Measurements from ENCODE around the gene SYNGR3.

SYNGR3 gene

GRCh38 chr16:2028146-2028545, 38.4 kb downstream of the SYNGR3 start:
- Histone ChIP-seq H3K4me3 (ENCODE audit: insufficient read length, low read depth) (peak overlapping the region; percentile 61), H3K4me1 (ENCODE audit: insufficient read depth, insufficient read length) (peaks cover 42% of the 10 kb centered on the region), H3K27me3 (ENCODE audit: insufficient read depth, insufficient read length) (peaks cover 24% of the 10 kb centered on the region), H3K9me3 (ENCODE audit: insufficient read depth, low read length) (no peaks in the 10 kb centered on the region), H3K36me3 (ENCODE audit: insufficient read depth, insufficient read length, low read length) (peaks cover 15% of the 10 kb centered on the region), H3K9ac (ENCODE audit: insufficient read length, low read depth) (peak overlapping the region; percentile 66)
- TF ChIP-seq YY1 (IDR thresholded peaks at IDR 0.05; ENCODE audit: insufficient read depth, insufficient read length) = no peak
- no peak for TF ChIP-seq ZNF274 (IDR thresholded peaks at IDR 0.05; ENCODE audit: low read depth, low read length)
- no peak for TF ChIP-seq SUZ12 (IDR thresholded peaks at IDR 0.05; ENCODE audit: extremely low read depth, insufficient read depth, insufficient read length)
- no peak for DNase-seq (ENCODE audit: low read depth, low spot score)

- TF ChIP-seq YY1 (IDR thresholded peaks at IDR 0.05; ENCODE audit: insufficient read depth, insufficient read length) (no peak), SUZ12 (IDR thresholded peaks at IDR 0.05; ENCODE audit: extremely low read depth, insufficient read depth, insufficient read length) (no peak), ZNF274 (IDR thresholded peaks at IDR 0.05; ENCODE audit: low read depth, low read length) (no peak)
- Histone ChIP-seq H3K4me3 (ENCODE audit: insufficient read length, low read depth) (no peak overlapping the region), H3K27me3 (ENCODE audit: insufficient read depth, insufficient read length) (peaks cover 24% of the 10 kb centered on the region), H3K9me3 (ENCODE audit: insufficient read depth, low read length) (no peaks in the 10 kb centered on the region), H3K9ac (ENCODE audit: insufficient read length, low read depth) (no peak overlapping the region), H3K36me3 (ENCODE audit: insufficient read depth, insufficient read length, low read length) (peaks cover 15% of the 10 kb centered on the region), H3K4me1 (ENCODE audit: insufficient read depth, insufficient read length) (peaks cover 48% of the 10 kb centered on the region)
- DNase-seq (ENCODE audit: low read depth, low spot score) = no peak
These were observed 39.0 kb downstream of the SYNGR3 start for GRCh38 chr16:2028620-2029220.

GRCh38 chr16:2029350-2029749, 39.6 kb downstream of the SYNGR3 start:
- Histone ChIP-seq H3K9ac (ENCODE audit: insufficient read length, low read depth) (no peak overlapping the region), H3K9me3 (ENCODE audit: insufficient read depth, low read length) (no peaks in the 10 kb centered on the region), H3K4me1 (ENCODE audit: insufficient read depth, insufficient read length) (peaks cover 52% of the 10 kb centered on the region), H3K4me3 (ENCODE audit: insufficient read length, low read depth) (no peak overlapping the region), H3K27me3 (ENCODE audit: insufficient read depth, insufficient read length) (peaks cover 24% of the 10 kb centered on the region), H3K36me3 (ENCODE audit: insufficient read depth, insufficient read length, low read length) (peaks cover 15% of the 10 kb centered on the region)
- DNase-seq (ENCODE audit: low read depth, low spot score) = no peak
- no peak for TF ChIP-seq SUZ12 (IDR thresholded peaks at IDR 0.05; ENCODE audit: extremely low read depth, insufficient read depth, insufficient read length)
- TF ChIP-seq ZNF274 (IDR thresholded peaks at IDR 0.05; ENCODE audit: low read depth, low read length) = no peak
- TF ChIP-seq YY1 (IDR thresholded peaks at IDR 0.05; ENCODE audit: insufficient read depth, insufficient read length) = no peak

- H3K4me3 ChIP-seq (ENCODE audit: insufficient read length, low read depth) = no peak overlapping the region
- peaks cover 21% of the 10 kb centered on the region for H3K27me3 ChIP-seq (ENCODE audit: insufficient read depth, insufficient read length)
- no peak for TF ChIP-seq YY1 (IDR thresholded peaks at IDR 0.05; ENCODE audit: insufficient read depth, insufficient read length)
- TF ChIP-seq ZNF274 (IDR thresholded peaks at IDR 0.05; ENCODE audit: low read depth, low read length) = no peak
- no peak for TF ChIP-seq SUZ12 (IDR thresholded peaks at IDR 0.05; ENCODE audit: extremely low read depth, insufficient read depth, insufficient read length)
- H3K9me3 ChIP-seq (ENCODE audit: insufficient read depth, low read length) = no peaks in the 10 kb centered on the region
- no peak for DNase-seq (ENCODE audit: low read depth, low spot score)
- H3K9ac ChIP-seq (ENCODE audit: insufficient read length, low read depth) = no peak overlapping the region
- peaks cover 15% of the 10 kb centered on the region for H3K36me3 ChIP-seq (ENCODE audit: insufficient read depth, insufficient read length, low read length)
- peaks cover 55% of the 10 kb centered on the region for H3K4me1 ChIP-seq (ENCODE audit: insufficient read depth, insufficient read length)
These were observed 40.3 kb downstream of the SYNGR3 start for GRCh38 chr16:2030036-2030435.

GRCh38 chr16:2031081-2031577, 41.4 kb downstream of the SYNGR3 start:
- Histone ChIP-seq H3K9ac (ENCODE audit: insufficient read length, low read depth) (peak overlapping the region; percentile 50), H3K4me1 (ENCODE audit: insufficient read depth, insufficient read length) (peaks cover 57% of the 10 kb centered on the region), H3K36me3 (ENCODE audit: insufficient read depth, insufficient read length, low read length) (peaks cover 16% of the 10 kb centered on the region), H3K27me3 (ENCODE audit: insufficient read depth, insufficient read length) (peaks cover 12% of the 10 kb centered on the region), H3K4me3 (ENCODE audit: insufficient read length, low read depth) (no peak overlapping the region), H3K9me3 (ENCODE audit: insufficient read depth, low read length) (no peaks in the 10 kb centered on the region)
- no peak for DNase-seq (ENCODE audit: low read depth, low spot score)
- TF ChIP-seq YY1 (IDR thresholded peaks at IDR 0.05; ENCODE audit: insufficient read depth, insufficient read length) (no peak), ZNF274 (IDR thresholded peaks at IDR 0.05; ENCODE audit: low read depth, low read length) (no peak), SUZ12 (IDR thresholded peaks at IDR 0.05; ENCODE audit: extremely low read depth, insufficient read depth, insufficient read length) (no peak)

GRCh38 chr16:2032285-2033056, 42.7 kb downstream of the SYNGR3 start:
- DNase-seq (ENCODE audit: low read depth, low spot score) = no peak
- no peak overlapping the region for H3K4me3 ChIP-seq (ENCODE audit: insufficient read length, low read depth)
- H3K9me3 ChIP-seq (ENCODE audit: insufficient read depth, low read length) = no peaks in the 10 kb centered on the region
- H3K9ac ChIP-seq (ENCODE audit: insufficient read length, low read depth) = no peak overlapping the region
- H3K36me3 ChIP-seq (ENCODE audit: insufficient read depth, insufficient read length, low read length) = peaks cover 29% of the 10 kb centered on the region
- peaks cover 58% of the 10 kb centered on the region for H3K4me1 ChIP-seq (ENCODE audit: insufficient read depth, insufficient read length)
- TF ChIP-seq SUZ12 (IDR thresholded peaks at IDR 0.05; ENCODE audit: extremely low read depth, insufficient read depth, insufficient read length) (no peak), YY1 (IDR thresholded peaks at IDR 0.05; ENCODE audit: insufficient read depth, insufficient read length) (no peak), ZNF274 (IDR thresholded peaks at IDR 0.05; ENCODE audit: low read depth, low read length) (no peak)
- peaks cover 4% of the 10 kb centered on the region for H3K27me3 ChIP-seq (ENCODE audit: insufficient read depth, insufficient read length)

Measured in NT2/D1 (cell line).